GM12878 (cell line): Measurements from ENCODE around the gene EPHB1.

Experiments used
- ATF7 ChIP-seq: fragments of 450-650 bp; IDR thresholded peaks from 2 replicates; pipeline ENCODE4 v1.6.1; 2016; ENCODE audit warnings: low read depth, mild to moderate bottlenecking
- POLR2A ChIP-seq: IDR thresholded peaks from 2 replicates; pipeline ENCODE4 v1.6.1; 2011; ENCODE audit warnings: low read depth, mild to moderate bottlenecking, low read length
- SMC3 ChIP-seq: IDR thresholded peaks from 2 replicates; pipeline ENCODE4 v1.6.1; 2011; ENCODE audit warnings: low read length, improper control_type of control experiment, borderline replicate concordance
- YY1 ChIP-seq: IDR thresholded peaks from 2 replicates; pipeline ENCODE4 v1.6.1; 2011; ENCODE audit warnings: low read depth, mild to moderate bottlenecking, low read length
- ZBTB40 ChIP-seq: fragments of 450-650 bp; IDR thresholded peaks from 2 replicates; pipeline ENCODE4 v1.6.1; 2016; ENCODE audit warnings: mild to moderate bottlenecking, moderate library complexity, borderline replicate concordance

GRCh38 chr3:134931045-134931785, 136.2 kb downstream of the EPHB1 start:
- TF ChIP-seq SMC3 (no peak), ZBTB40 (no peak), ATF7 (no peak), YY1 (no peak), POLR2A (no peak)
